ENCODE measurements around the gene DAG1.

DAG1 gene

DNA sequence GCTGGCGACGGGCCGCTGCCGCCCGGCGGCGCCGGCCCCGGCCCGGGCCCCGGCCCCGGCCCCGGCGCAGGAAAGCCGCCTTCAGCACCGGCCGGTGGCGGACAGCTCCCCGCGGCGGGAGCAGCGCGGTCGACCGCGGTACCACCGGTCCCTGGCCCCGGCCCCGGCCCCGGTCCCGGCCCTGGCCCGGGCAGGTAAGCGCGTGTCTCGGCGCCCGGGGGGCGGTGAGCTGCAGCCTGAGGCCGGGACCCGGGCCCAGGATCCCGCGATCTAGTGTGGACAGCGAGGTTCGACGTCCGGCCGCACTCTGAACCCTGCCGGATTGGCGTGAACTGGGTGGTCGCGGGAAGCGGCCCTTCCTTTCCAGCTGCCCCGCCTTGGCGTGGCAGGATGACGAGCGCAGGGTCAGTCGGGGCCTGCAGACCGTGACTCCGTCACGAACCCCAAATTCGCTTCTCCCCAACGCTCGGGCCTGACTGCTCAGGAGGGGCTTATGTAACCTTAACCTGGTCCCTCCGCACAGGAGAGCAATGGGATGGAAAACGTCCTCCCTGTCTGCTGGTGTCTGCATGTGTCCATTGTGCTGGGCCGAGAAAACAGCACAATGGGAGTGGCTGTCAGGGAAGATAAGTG, 84.7 kb downstream of the DAG1 start:
- peak; percentile 61 for DNase-seq

DNA sequence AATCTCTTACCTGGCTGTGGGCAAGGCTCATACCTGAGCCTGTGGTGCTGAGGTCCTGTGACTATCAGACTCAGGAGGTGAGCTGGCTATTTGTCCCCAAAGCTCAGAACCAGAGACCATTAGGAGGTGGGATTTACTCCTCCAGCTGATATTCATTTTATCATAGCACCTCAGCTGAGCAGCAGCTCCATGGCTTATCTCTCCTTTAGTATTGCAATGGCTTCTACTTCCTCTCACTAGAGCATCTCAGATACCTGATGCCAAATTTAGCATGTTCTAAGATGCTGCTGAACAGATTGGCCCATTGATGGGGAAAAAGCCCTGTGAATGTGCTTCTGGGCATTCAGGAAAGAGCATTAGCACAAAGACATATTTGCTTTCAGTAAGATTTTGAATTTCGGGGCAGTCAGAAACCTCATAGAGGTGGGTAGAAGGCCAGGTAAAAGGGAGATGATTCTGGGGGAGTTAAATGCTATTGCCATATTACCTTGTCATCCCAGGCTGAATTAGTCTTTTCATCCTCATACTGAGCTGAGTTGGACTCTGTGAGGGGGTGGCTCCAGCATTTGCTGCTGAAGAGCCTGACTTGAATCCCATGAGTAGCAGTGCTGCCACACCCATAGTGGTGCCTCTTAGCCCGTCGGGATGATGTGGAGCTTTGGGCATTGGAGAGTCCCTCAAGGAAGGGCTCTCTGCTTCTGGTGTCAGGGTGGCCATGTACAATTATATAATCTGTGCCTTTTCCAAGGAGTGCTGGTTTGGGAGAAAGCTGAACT, 86.6 kb downstream of the DAG1 start:
- no peak for DNase-seq

GRCh38 chr3:49563040-49563578, 93.0 kb downstream of the DAG1 start:
- no peak for DNase-seq

GRCh38 chr3:49563766-49564165, 93.7 kb downstream of the DAG1 start:
- no peak for DNase-seq

- no peak for DNase-seq
These were observed 96.2 kb downstream of the DAG1 start for GRCh38 chr3:49566312-49566711.

DNA sequence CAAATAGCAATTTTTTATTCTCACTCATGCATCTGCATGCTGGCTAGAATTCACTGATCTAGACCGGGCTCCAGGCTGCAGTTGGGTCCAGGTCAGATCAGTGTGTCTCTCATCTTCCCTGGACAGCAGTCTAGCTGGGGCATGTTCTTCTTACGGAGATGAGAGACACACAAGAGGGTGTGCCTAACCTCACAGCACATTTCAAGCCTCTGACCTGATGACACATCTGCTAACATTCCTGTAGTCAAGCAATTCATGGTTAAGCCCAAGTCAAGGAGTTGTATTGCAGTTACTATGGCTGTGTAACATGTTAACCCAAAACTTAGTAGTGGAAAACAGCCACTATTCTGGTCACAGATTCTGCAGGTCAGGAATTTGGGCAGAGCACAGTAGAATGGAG, 97.3 kb downstream of the DAG1 start:
- DNase-seq, result no peak

GRCh38 chr3:49568965-49569364, 98.9 kb downstream of the DAG1 start:
- no peak for DNase-seq

GRCh38 chr3:49570028-49570654, 100.1 kb downstream of the DAG1 start:
- DNase-seq, result no peak

GRCh38 chr3:49582177-49582576, 112.1 kb downstream of the DAG1 start:
- DNase-seq, result no peak

Data from stimulated activated naive CD4-positive, alpha-beta T cell treated with Interleukin-2 at 50 U/mL for 16 hours (primary cell).